Left cardiac atrium (tissue), 4 donors: ENCODE results near the gene PCDHGC3. TPM values are rescaled to one million over a fixed set of nuclear protein-coding genes. Genes with fewer than 3 reads are reported as not detected.
"Not testable (repeated sequence)": the region's sequence is repeated elsewhere in the genome, so short reads cannot be mapped to it uniquely, and the experiment has no call there.

Source experiments
- ATAC-seq, 2 donors: fragments of 200-7000 bp; cut with Tn5 transposase; one replicate each; pipeline ENCODE4 v1.9.1; 2020; ENCODE audit warnings: mild to moderate bottlenecking in 2 of 2, moderate library complexity in 2 of 2
- DNase-seq: peaks from one replicate; pipeline ENCODE4 v3.0.0-alpha.2; 2020
- intact Hi-C, 2 donors: fragments of 100-400 bp; cut with DNase I; formaldehyde crosslinking; loops; one replicate each; pipeline versions ENCODE4 v1.14.1 to v1.15.1; 2022 to 2023
- long read RNA-seq: library from polyadenylated mRNA; unstranded; transcript quantifications from one replicate; pipeline ENCODE4 v2.0.0, GENCODE V29; 2021
- total RNA-seq, 2 donors: library from RNA; stranded (reverse); fragmentation: NEBNext Ultra II Directional; extraction: Animal tissue kit (Norgen Biotek cat#: 25700); gene quantifications; one replicate each; pipeline ENCODE4 v1.2.1, GENCODE V29; 2021
- donor health status: DM: no; HTN: yes; CAD: no.
- donor health status: DM: no; HTN: yes; CAD: no; lungs with severe emphysema.
- donor health status: DM: yes; HTN: yes; CAD: no.
- donor health status: Dilated cardiomyopathy.

Gene PCDHGC3
- total RNA-seq = 10 to 100 TPM; 33.7 to 39.1 TPM
- long read RNA-seq, full-length matches to known transcripts = 7 of 12 reads
- long read RNA-seq, partial matches to known transcripts = 5 of 12 reads
- long read RNA-seq, other reads (novel, unspliced or antisense) = 0 of 12 reads

DNA sequence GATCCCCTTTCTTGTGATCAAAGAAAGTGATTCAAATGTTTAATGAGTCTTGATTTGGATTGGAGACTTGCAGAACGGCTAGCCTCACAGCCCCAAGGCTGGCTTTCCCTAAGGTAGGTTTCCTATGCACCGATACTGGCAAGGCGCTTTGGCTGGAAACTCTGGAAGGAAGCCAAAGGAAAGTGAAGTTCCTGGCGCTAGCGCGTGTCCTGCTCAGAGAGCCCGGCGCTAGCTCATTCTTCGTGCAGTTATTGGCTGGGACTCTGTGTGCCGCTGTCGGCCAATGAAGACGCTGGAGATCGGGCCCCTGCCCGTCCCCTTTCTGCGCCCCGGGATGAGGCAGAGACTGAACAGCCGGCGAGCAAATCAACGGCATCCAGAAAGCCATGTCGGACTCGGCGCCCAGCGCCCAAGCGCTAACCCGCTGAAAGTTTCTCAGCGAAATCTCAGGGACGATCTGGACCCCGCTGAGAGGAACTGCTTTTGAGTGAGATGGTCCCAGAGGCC lies at the start of gene PCDHGC3:
Gene PCDHGC3, plus strand, starts transcription at position 342 of the 507 bp plus-strand sequence. Its CDS starts 151 bp downstream, at position 493.
- DNase-seq (peak; percentile 94), ATAC-seq (peak; percentile 99)
- intact Hi-C loops = loop anchor here in 1 of 2 donors (2.0 to 5.0 kb wide), 2 partner anchors 43 to 47 kb away; no protein-coding TSS in a partner anchor

DNA sequence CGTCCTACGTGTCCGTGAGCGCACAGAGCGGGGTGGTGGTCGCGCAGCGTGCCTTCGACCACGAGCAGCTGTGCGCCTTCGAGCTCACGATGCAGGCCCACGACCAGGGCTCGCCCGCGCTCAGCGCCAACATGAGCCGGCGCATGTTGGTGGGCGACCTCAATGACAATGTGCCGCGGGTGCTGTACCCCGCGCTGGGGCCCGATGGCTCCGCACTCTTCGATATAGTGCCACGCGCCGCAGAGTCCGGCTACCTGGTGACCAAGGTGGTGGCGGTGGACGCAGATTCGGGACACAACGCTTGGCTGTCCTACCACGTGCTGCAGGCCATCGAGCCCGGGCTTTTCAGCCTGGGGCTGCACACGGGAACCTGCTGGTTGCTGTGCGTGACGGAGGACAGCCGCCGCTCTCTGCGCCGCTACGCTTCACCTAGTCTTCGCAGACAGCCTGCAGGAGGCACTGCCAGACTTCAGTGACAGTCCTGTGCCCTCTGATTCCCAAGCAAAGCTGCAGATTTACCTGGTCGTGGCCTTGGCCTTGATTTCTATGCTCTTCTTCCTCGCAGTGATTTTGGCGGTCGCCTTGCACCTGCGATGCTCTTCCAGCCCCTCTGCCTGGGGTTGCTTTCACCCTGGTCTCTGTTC lies 47.9 kb upstream of the PCDHGC3 start:
- intact Hi-C loops = loop anchor here in 1 of 2 donors (10.0 kb wide), 1 partner anchor 97 kb away; no protein-coding TSS in a partner anchor
- DNase-seq (no peak), ATAC-seq (no peak)

GRCh38 chr5:141430332-141431113 lies 45.2 kb upstream of the PCDHGC3 start, which contains the start of gene PCDHGA12:
Gene PCDHGA12, plus strand, starts transcription at chr5:141430507. Its CDS starts 253 bp downstream, at chr5:141430760.
- peak; percentile 63 for DNase-seq
- intact Hi-C loops = loop anchor here in 1 of 2 donors (2.0 kb wide), 1 partner anchor 82 kb away; no protein-coding TSS in a partner anchor
- peak; percentile 86 to 94 for ATAC-seq

DNA sequence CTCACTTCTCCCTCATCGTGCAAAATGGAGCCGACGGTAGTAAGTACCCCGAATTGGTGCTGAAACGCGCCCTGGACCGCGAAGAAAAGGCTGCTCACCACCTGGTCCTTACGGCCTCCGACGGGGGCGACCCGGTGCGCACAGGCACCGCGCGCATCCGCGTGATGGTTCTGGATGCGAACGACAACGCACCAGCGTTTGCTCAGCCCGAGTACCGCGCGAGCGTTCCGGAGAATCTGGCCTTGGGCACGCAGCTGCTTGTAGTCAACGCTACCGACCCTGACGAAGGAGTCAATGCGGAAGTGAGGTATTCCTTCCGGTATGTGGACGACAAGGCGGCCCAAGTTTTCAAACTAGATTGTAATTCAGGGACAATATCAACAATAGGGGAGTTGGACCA lies 44.5 kb upstream of the PCDHGC3 start:
- intact Hi-C loops = loop anchor here in 1 of 2 donors (2.0 kb wide), 1 partner anchor 82 kb away; no protein-coding TSS in a partner anchor
- ATAC-seq (peak; percentile 38 to 44), DNase-seq (no peak)

GRCh38 chr5:141432308-141432707 lies 43.5 kb upstream of the PCDHGC3 start:
- intact Hi-C loops = loop anchor here in 1 of 2 donors (2.0 kb wide), 1 partner anchor 44 kb away; no protein-coding TSS in a partner anchor
- not testable (repeated sequence) for DNase-seq, ATAC-seq

DNA sequence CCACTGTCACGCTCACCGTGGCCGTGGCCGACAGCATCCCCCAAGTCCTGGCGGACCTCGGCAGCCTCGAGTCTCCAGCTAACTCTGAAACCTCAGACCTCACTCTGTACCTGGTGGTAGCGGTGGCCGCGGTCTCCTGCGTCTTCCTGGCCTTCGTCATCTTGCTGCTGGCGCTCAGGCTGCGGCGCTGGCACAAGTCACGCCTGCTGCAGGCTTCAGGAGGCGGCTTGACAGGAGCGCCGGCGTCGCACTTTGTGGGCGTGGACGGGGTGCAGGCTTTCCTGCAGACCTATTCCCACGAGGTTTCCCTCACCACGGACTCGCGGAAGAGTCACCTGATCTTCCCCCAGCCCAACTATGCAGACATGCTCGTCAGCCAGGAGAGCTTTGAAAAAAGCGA lies 43.0 kb upstream of the PCDHGC3 start:
- ATAC-seq, DNase-seq: not testable (repeated sequence)
- intact Hi-C loops = loop anchor here in 1 of 2 donors (2.0 kb wide), 1 partner anchor 44 kb away; no protein-coding TSS in a partner anchor

GRCh38 chr5:141434006-141434405 lies 41.8 kb upstream of the PCDHGC3 start:
- DNase-seq (no peak), ATAC-seq (no peak)
- intact Hi-C loops = no loop called here

- no peak for ATAC-seq
- DNase-seq = no peak
- intact Hi-C loops = no loop called here
These were observed 38.5 kb upstream of the PCDHGC3 start for GRCh38 chr5:141437221-141437620.

DNA sequence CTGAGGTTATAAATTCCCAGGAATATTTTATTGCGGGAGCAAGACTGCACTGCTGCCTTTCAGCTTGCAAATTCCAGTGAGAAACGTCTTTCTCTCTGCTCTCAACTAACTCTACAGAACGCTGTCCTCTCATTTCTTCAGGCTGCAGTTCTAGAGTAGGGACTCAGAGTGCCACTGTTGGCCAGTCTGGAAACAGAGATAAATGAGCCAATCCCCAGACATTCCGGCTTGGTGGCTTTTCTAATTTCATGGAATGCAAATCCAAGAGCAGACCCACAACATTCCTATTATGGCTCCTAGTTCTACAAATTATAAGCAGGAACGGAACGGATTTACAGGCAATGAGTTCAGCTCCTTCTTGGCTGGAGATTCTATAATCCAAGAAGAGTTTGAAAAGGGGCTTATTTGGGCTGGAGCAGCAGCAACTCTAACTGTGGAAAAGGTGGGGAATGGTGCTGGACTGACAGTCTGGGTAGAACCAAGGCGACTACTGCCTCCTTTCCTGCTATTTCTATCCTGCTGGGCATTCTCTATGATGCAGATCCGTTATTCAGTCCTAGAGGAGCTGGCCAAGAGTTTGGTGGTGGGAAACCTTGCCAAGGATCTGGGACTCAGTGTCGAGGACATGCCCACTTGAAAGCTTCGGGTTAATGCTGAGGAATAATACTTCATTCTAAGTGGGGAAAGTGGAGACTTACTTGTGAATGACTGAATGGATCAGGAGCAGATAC lies 36.2 kb upstream of the PCDHGC3 start:
- ATAC-seq (no peak), DNase-seq (no peak)

GRCh38 chr5:141440341-141440740 lies 35.4 kb upstream of the PCDHGC3 start:
- DNase-seq (no peak), ATAC-seq (no peak)
- intact Hi-C loops = no loop called here

More for the DNA sequence above, 36.2 kb upstream of the PCDHGC3 start:
- intact Hi-C loops = no loop called here

- intact Hi-C loops = no loop called here
These were observed 34.1 kb upstream of the PCDHGC3 start for GRCh38 chr5:141441571-141442170.

GRCh38 chr5:141465351-141465750 lies 10.4 kb upstream of the PCDHGC3 start:
- DNase-seq = no peak
- no peak for ATAC-seq
- intact Hi-C loops = no loop called here

More at GRCh38 chr5:141441571-141442170, 34.1 kb upstream of the PCDHGC3 start:
- ATAC-seq (peak; percentile 57 to 70), DNase-seq (no peak)

DNA sequence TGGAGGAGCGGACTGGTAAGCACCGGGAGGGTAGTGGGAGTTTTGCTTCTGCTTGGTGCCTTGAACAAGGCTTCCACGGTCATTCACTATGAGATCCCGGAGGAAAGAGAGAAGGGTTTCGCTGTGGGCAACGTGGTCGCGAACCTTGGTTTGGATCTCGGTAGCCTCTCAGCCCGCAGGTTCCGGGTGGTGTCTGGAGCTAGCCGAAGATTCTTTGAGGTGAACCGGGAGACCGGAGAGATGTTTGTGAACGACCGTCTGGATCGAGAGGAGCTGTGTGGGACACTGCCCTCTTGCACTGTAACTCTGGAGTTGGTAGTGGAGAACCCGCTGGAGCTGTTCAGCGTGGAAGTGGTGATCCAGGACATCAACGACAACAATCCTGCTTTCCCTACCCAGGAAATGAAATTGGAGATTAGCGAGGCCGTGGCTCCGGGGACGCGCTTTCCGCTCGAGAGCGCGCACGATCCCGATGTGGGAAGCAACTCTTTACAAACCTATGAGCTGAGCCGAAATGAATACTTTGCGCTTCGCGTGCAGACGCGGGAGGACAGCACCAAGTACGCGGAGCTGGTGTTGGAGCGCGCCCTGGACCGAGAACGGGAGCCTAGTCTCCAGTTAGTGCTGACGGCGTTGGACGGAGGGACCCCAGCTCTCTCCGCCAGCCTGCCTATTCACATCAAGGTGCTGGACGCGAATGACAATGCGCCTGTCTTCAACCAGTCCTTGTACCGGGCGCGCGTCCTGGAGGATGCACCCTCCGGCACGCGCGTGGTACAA lies 556 bp downstream of the PCDHGC3 start:
- ATAC-seq = peak; percentile 62 to 77
- peak; percentile 75 for DNase-seq
- intact Hi-C loops = loop anchor here in 1 of 2 donors (2.0 to 5.0 kb wide), 2 partner anchors 44 to 46 kb away; no protein-coding TSS in a partner anchor

DNA sequence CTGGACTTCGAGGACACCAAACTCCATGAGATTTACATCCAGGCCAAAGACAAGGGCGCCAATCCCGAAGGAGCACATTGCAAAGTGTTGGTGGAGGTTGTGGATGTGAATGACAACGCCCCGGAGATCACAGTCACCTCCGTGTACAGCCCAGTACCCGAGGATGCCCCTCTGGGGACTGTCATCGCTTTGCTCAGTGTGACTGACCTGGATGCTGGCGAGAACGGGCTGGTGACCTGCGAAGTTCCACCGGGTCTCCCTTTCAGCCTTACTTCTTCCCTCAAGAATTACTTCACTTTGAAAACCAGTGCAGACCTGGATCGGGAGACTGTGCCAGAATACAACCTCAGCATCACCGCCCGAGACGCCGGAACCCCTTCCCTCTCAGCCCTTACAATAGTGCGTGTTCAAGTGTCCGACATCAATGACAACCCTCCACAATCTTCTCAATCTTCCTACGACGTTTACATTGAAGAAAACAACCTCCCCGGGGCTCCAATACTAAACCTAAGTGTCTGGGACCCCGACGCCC lies 1.3 kb downstream of the PCDHGC3 start:
- DNase-seq (no peak), ATAC-seq (no peak)
- intact Hi-C loops = loop anchor here in 1 of 2 donors (2.0 to 5.0 kb wide), 2 partner anchors 44 to 45 kb away; no protein-coding TSS in a partner anchor

GRCh38 chr5:141477815-141478214 lies 2.0 kb downstream of the PCDHGC3 start:
- ATAC-seq = no peak
- intact Hi-C loops = loop anchor here in 1 of 2 donors (2.0 to 5.0 kb wide), 2 partner anchors 44 to 45 kb away; no protein-coding TSS in a partner anchor
- no peak for DNase-seq

- intact Hi-C loops = loop anchor here in 1 of 2 donors (5.0 kb wide), 1 partner anchor 44 kb away; no protein-coding TSS in a partner anchor
- DNase-seq (no peak), ATAC-seq (no peak)
These were observed 2.7 kb downstream of the PCDHGC3 start for GRCh38 chr5:141478321-141478945.
